B cell (primary cell): ENCODE measurements around the gene PTTG2. TPM values are rescaled to one million over a fixed set of nuclear protein-coding genes. Genes with fewer than 3 reads are reported as not detected.

ENCODE experiments used
- ATAC-seq: fragments of 200-7000 bp; cut with Tn5 transposase; one replicate; pipeline ENCODE4 v1.10.0; 2021; ENCODE audit warnings: low read depth, mild to moderate bottlenecking, moderate number of reproducible peaks, moderate library complexity
- CTCF ChIA-PET: fragments of 350-600 bp; sonication (Branson Sonifier 250); formaldehyde crosslinking; loops from one replicate; lab custom pipeline; 2021; ENCODE audit warnings: antibody characterized with exemption, inconsistent platforms; lab: Charles Lee
- POLR2A ChIA-PET: fragments of 350-600 bp; sonication (Branson Sonifier 250); formaldehyde crosslinking; loops from one replicate; lab custom pipeline; 2021; ENCODE audit warnings: antibody characterized with exemption; lab: Charles Lee
- DNase-seq: peaks from one replicate; pipeline ENCODE4 v3.0.0; 2013
- H2AFZ ChIP-seq: 2 replicates; pipeline ENCODE4 v1.6.1; 2012; ENCODE audit warnings: mild to moderate bottlenecking, low read depth, low read length; ENCODE audit not compliant: insufficient read depth, poor library complexity, severe bottlenecking
- H3K27ac ChIP-seq, 2 donors: 1 replicate in 1 of 2; 2 replicates in 1 of 2; pipeline ENCODE4 v1.5.1; 2012 to 2013; ENCODE audit warnings: low read length in 2 of 2, mild to moderate bottlenecking in 2 of 2, moderate library complexity in 1 of 2
- H3K27me3 ChIP-seq, 4 experiments: fragments of 200-600 bp in 1 of 4; sonication (generic) in 1 of 4; replicated peaks in 1 of 4; 1 replicate in 2 of 4; 2 replicates in 2 of 4; pipeline versions ENCODE4 v1.6.1 to v1.7.0; 2013 to 2016; ENCODE audit warnings: low read length in 3 of 4, mild to moderate bottlenecking in 2 of 4, mixed read lengths in 1 of 4, moderate library complexity in 1 of 4; ENCODE audit not compliant: insufficient read depth in 4 of 4, control insufficient read depth in 3 of 4; ENCODE audit errors: control extremely low read depth in 1 of 4
- H3K36me3 ChIP-seq, 2 experiments: replicated peaks in 1 of 2; 1 replicate in 1 of 2; 2 replicates in 1 of 2; pipeline versions ENCODE4 v1.6.1 to v1.7.1; 2013; ENCODE audit warnings: low read length in 1 of 2; ENCODE audit not compliant: insufficient read depth in 2 of 2, control insufficient read depth in 1 of 2; ENCODE audit errors: control extremely low read depth in 1 of 2, extremely low read depth in 1 of 2
- H3K4me1 ChIP-seq, 2 donors: fragments of 200-600 bp in 1 of 2; sonication (generic) in 1 of 2; 1 replicate in 1 of 2; 2 replicates in 1 of 2; pipeline versions ENCODE4 v1.5.1 to v1.6.1; 2013 to 2017; ENCODE audit warnings: low read length in 2 of 2; ENCODE audit not compliant: control insufficient read depth in 2 of 2, insufficient read depth in 2 of 2
- H3K4me2 ChIP-seq: replicated peaks from 2 replicates; pipeline ENCODE3; 2012; ENCODE audit warnings: mild to moderate bottlenecking, low read depth, low read length; ENCODE audit not compliant: poor library complexity, severe bottlenecking
- H3K4me3 ChIP-seq, 5 experiments: fragments of 200-600 bp in 1 of 5; sonication (generic) in 1 of 5; 1 replicate in 3 of 5; 2 replicates in 2 of 5; pipeline versions ENCODE4 v1.5.1 to v1.7.0; 2011 to 2016; ENCODE audit warnings: low read length in 4 of 5, mild to moderate bottlenecking in 4 of 5, low read depth in 2 of 5, control low read depth in 1 of 5, moderate library complexity in 1 of 5; ENCODE audit not compliant: insufficient read depth in 1 of 5; ENCODE audit errors: control extremely low read depth in 1 of 5, extremely low read depth in 1 of 5
- H3K79me2 ChIP-seq: fragments of 200-600 bp; sonication (generic); one replicate; pipeline ENCODE4 v1.6.0; 2016; ENCODE audit warnings: low read length; ENCODE audit not compliant: control insufficient read depth, insufficient read depth
- H3K9ac ChIP-seq: fragments of 200-600 bp; sonication (generic); 2 replicates; pipeline ENCODE4 v1.6.1; 2017; ENCODE audit warnings: mild to moderate bottlenecking, low read length, moderate library complexity
- H3K9me3 ChIP-seq, 3 donors: one replicate each; pipeline versions ENCODE4 v1.6.1 to v1.7.1; 2013; ENCODE audit warnings: low read length in 2 of 3; ENCODE audit not compliant: control insufficient read depth in 2 of 3, insufficient read depth in 1 of 3; ENCODE audit errors: control extremely low read depth in 1 of 3
- H4K20me1 ChIP-seq: 2 replicates; pipeline ENCODE4 v1.6.0; 2012; ENCODE audit warnings: mild to moderate bottlenecking, low read length; ENCODE audit not compliant: insufficient read depth, control insufficient read depth, poor library complexity, severe bottlenecking
- H3K27ac Mint-ChIP-seq: one replicate; pipeline ENCODE4 v1.8.0; 2021; ENCODE audit warnings: mixed read lengths
- H3K27me3 Mint-ChIP-seq: one replicate; pipeline ENCODE4 v1.8.0; 2021; ENCODE audit warnings: mixed read lengths
- H3K4me1 Mint-ChIP-seq: one replicate; pipeline ENCODE4 v1.8.0; 2021; ENCODE audit warnings: mixed read lengths
- H3K4me3 Mint-ChIP-seq: one replicate; pipeline ENCODE4 v1.8.0; 2021; ENCODE audit warnings: mixed read lengths
- H3K9me3 Mint-ChIP-seq: one replicate; pipeline ENCODE4 v1.8.0; 2022; ENCODE audit warnings: mixed read lengths; ENCODE audit not compliant: insufficient read depth
- EZH2 ChIP-seq: IDR thresholded peaks from 2 replicates; pipeline ENCODE4 v1.6.1; 2012; ENCODE audit warnings: borderline replicate concordance, low read depth, mild to moderate bottlenecking, moderate library complexity, low read length; ENCODE audit not compliant: insufficient read depth, poor library complexity, severe bottlenecking
- WGBS: methylation state at CpG from one replicate; pipeline ENCODE4 v1.1.5; 2013; ENCODE audit warnings: missing lambda C conversion rate; ENCODE audit not compliant: insufficient coverage; 5-methylcytosine and 5-hydroxymethylcytosine counted together
- intact Hi-C: fragments of 100-400 bp; cut with micrococcal nuclease; formaldehyde crosslinking; loops from one replicate; pipeline ENCODE4 v1.10.0; 2022
- polyA plus RNA-seq: library from polyadenylated mRNA; depleted of rRNA; stranded (reverse); fragments of >200 nt; gene quantifications from 2 replicates; pipeline ENCODE4 v1.2.3, GENCODE V29; 2012
- total RNA-seq, 2 donors: library from RNA; stranded (reverse); fragments of 120-200 nt in 1 of 2; gene quantifications; 1 replicate in 1 of 2; 2 replicates in 1 of 2; pipeline versions ENCODE4 v1.2.3 to v1.2.4, GENCODE V29; 2013 to 2022
- TF ChIP-seq, protein P1 (sequence below): fragments of 200-600 bp; IDR thresholded peaks from one replicate; pipeline ENCODE4 v1.8.0; 2022; ENCODE audit warnings: antibody characterized with exemption, mild to moderate bottlenecking

The PTTG2 gene
- total and polyA plus RNA-seq, 2 donors (not counting 1 experiment from before 2014, with no cell fraction given): 1.9 to 2.8 TPM

DNA sequence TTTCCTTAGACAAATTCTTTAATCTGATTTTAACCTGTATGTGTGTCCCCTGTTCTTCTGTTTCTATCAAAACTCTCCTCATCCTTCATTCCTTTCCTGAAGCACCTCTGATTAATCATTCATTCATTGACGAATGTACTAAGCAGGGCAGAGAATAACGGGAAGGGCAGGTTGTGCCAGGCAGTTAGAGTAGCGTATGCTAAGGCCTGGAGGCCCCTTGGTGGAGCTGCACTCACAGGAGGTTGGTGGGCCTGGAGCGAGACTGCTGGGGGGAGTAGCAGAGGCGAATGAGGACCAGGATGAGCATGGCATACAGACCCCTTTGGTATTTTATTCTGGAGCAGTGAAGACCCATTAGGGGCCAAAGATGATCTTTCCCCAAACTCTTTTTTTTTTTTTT lies 22.5 kb downstream of the PTTG2 start:
- no peak overlapping the region for H3K27ac Mint-ChIP-seq
- H3K9me3 ChIP-seq: no peaks in the 10 kb centered on the region
- WGBS: 93% methylated on average over 5 of the region's 5 CpGs
- no peak overlapping the region for H3K4me2 ChIP-seq
- no peak overlapping the region for H3K9ac ChIP-seq
- H3K27ac ChIP-seq: no peak overlapping the region
- H3K9me3 Mint-ChIP-seq: no peaks in the 10 kb centered on the region
- DNase-seq: no peak
- no peak overlapping the region for H3K4me3 Mint-ChIP-seq
- H3K4me1 Mint-ChIP-seq: peaks cover 74% of the 10 kb centered on the region
- H3K4me3 ChIP-seq: no peak overlapping the region
- ChIA-PET POLR2A (interaction anchor here (0.5 to 1.1 kb wide), 2 partner anchors 12 to 227 kb away, joined by 3 to 4 read pairs; no protein-coding TSS in a partner anchor), CTCF (interaction anchor here (0.7 kb wide), 1 partner anchor 179 kb away, joined by 3 read pairs; no protein-coding TSS in a partner anchor)
- TF ChIP-seq EZH2: no peak
- TF ChIP-seq, protein P1, sequence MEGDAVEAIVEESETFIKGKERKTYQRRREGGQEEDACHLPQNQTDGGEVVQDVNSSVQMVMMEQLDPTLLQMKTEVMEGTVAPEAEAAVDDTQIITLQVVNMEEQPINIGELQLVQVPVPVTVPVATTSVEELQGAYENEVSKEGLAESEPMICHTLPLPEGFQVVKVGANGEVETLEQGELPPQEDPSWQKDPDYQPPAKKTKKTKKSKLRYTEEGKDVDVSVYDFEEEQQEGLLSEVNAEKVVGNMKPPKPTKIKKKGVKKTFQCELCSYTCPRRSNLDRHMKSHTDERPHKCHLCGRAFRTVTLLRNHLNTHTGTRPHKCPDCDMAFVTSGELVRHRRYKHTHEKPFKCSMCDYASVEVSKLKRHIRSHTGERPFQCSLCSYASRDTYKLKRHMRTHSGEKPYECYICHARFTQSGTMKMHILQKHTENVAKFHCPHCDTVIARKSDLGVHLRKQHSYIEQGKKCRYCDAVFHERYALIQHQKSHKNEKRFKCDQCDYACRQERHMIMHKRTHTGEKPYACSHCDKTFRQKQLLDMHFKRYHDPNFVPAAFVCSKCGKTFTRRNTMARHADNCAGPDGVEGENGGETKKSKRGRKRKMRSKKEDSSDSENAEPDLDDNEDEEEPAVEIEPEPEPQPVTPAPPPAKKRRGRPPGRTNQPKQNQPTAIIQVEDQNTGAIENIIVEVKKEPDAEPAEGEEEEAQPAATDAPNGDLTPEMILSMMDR: no peak
- H3K27me3 Mint-ChIP-seq: no peaks in the 10 kb centered on the region
- peaks cover 41 to 45% of the 10 kb centered on the region in 2 donors for H3K4me1 ChIP-seq
- peaks cover 0 to 3% of the 10 kb centered on the region in 2 experiments for H3K36me3 ChIP-seq
- intact Hi-C loops: no loop called here
- no peak for ATAC-seq
- H3K79me2 ChIP-seq: peaks cover 95% of the 10 kb centered on the region
- H2AFZ ChIP-seq: no peak overlapping the region
- H4K20me1 ChIP-seq: peaks cover 21% of the 10 kb centered on the region
- no peaks in the 10 kb centered on the region for H3K27me3 ChIP-seq

DNA sequence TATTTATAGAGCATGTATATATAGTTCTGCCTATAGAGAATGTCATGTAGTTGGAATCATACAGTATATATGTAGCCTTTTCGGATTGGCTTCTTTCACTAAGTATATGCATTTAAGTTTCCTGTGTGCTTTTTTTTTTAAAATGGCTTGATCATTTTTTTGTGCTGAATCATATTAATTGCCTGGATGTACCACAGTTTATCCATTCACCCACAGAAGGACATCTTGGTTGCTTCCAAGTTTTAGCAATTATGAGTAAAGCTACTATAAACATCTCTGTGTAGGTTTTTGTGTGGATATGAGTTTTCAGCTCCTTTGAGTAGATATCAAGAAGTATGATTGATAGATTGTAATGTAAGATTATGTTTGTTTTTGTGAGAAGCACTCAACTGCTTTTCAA lies 23.8 kb downstream of the PTTG2 start:
- H4K20me1 ChIP-seq: peaks cover 15% of the 10 kb centered on the region
- H3K4me2 ChIP-seq: no peak overlapping the region
- no peaks in the 10 kb centered on the region for H3K27me3 ChIP-seq
- DNase-seq: no peak
- Mint-ChIP-seq H3K4me3 (no peak overlapping the region), H3K27ac (no peak overlapping the region), H3K9me3 (no peaks in the 10 kb centered on the region), H3K4me1 (peaks cover 75% of the 10 kb centered on the region), H3K27me3 (no peaks in the 10 kb centered on the region)
- H2AFZ ChIP-seq: no peak overlapping the region
- TF ChIP-seq, protein P1: no peak
- TF ChIP-seq EZH2: no peak
- H3K4me3 ChIP-seq: no peak overlapping the region
- H3K4me1 ChIP-seq: peaks cover 41 to 44% of the 10 kb centered on the region in 2 donors
- H3K36me3 ChIP-seq: peaks cover 0 to 6% of the 10 kb centered on the region in 2 experiments
- POLR2A ChIA-PET: no interaction called here
- peaks cover 96% of the 10 kb centered on the region for H3K79me2 ChIP-seq
- WGBS: no CpG with 5 or more reads among the region's 1 CpG
- H3K27ac ChIP-seq: no peak overlapping the region
- no peaks in the 10 kb centered on the region for H3K9me3 ChIP-seq
- intact Hi-C loops: no loop called here
- CTCF ChIA-PET: interaction anchor here (1.0 kb wide), 1 partner anchor 52 kb away, joined by 3 read pairs; no protein-coding TSS in a partner anchor
- no peak for ATAC-seq
- no peak overlapping the region for H3K9ac ChIP-seq
